ENCODE results near the gene HDHD3.

HDHD3 gene

DNA sequence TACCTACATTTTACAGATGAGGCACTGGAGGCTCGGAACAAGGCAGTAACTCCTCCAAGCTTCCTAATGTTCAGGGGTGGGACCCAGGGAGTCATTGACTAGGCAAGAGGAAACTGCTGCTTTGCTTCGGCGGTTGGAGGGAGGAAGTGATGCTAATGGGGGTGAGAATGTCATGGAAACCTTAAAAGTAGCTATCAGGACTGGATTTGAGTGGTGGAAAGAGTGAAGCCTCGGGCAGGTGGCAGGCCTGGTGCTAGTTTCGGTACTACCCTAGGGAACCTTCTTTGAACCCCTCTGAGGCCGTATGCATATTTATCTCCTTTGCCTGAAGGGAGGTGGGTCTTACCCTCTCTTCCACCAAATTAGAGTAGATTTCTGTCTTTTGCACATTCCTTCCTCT, 25.8 kb downstream of the HDHD3 start:
- Histone ChIP-seq H3K4me3 (IDR thresholded peaks at IDR 0.05; ENCODE audit: insufficient read depth, low read depth, low read length) (no peak overlapping the region), H3K79me2 (ENCODE audit: insufficient read depth, low read depth) (no peaks in the 10 kb centered on the region), H3K9ac (peak overlapping the region; percentile 36; the same call in 1 of the 2 replicates), H3K27me3 (ENCODE audit: insufficient read depth, low read depth) (no peaks in the 10 kb centered on the region), H2AFZ (ENCODE audit: low read depth) (peak overlapping the region; percentile 70; the same call in 1 of the 2 replicates), H3K4me1 (ENCODE audit: low read depth, poor library complexity, severe bottlenecking) (peaks cover 33% of the 10 kb centered on the region), H4K20me1 (ENCODE audit: insufficient read depth) (no peaks in the 10 kb centered on the region), H3K36me3 (ENCODE audit: insufficient read depth) (no peaks in the 10 kb centered on the region), H3K27ac (peak overlapping the region; percentile 56), H3K4me2 (peak overlapping the region; percentile 96)
- TF ChIP-seq, protein P1, sequence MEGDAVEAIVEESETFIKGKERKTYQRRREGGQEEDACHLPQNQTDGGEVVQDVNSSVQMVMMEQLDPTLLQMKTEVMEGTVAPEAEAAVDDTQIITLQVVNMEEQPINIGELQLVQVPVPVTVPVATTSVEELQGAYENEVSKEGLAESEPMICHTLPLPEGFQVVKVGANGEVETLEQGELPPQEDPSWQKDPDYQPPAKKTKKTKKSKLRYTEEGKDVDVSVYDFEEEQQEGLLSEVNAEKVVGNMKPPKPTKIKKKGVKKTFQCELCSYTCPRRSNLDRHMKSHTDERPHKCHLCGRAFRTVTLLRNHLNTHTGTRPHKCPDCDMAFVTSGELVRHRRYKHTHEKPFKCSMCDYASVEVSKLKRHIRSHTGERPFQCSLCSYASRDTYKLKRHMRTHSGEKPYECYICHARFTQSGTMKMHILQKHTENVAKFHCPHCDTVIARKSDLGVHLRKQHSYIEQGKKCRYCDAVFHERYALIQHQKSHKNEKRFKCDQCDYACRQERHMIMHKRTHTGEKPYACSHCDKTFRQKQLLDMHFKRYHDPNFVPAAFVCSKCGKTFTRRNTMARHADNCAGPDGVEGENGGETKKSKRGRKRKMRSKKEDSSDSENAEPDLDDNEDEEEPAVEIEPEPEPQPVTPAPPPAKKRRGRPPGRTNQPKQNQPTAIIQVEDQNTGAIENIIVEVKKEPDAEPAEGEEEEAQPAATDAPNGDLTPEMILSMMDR (conservative IDR thresholded peaks at IDR 0.05; ENCODE audit: low read depth, low read length): no peak

GRCh38 chr9:113350107-113350661, 26.6 kb downstream of the HDHD3 start:
- Histone ChIP-seq H3K27ac (peak overlapping the region; percentile 56), H3K79me2 (ENCODE audit: insufficient read depth, low read depth) (no peaks in the 10 kb centered on the region), H3K9ac (peak overlapping the region; percentile 36; the same call in 1 of the 2 replicates), H3K27me3 (ENCODE audit: insufficient read depth, low read depth) (no peaks in the 10 kb centered on the region), H3K4me1 (ENCODE audit: low read depth, poor library complexity, severe bottlenecking) (peaks cover 33% of the 10 kb centered on the region), H3K4me3 (IDR thresholded peaks at IDR 0.05; ENCODE audit: insufficient read depth, low read depth, low read length) (no peak overlapping the region), H4K20me1 (ENCODE audit: insufficient read depth) (no peaks in the 10 kb centered on the region), H2AFZ (ENCODE audit: low read depth) (peak overlapping the region; percentile 70; the same call in 1 of the 2 replicates), H3K36me3 (ENCODE audit: insufficient read depth) (no peaks in the 10 kb centered on the region), H3K4me2 (peak overlapping the region; percentile 96)
- TF ChIP-seq, protein P1 (conservative IDR thresholded peaks at IDR 0.05; ENCODE audit: low read depth, low read length): no peak

- TF ChIP-seq, protein P1 (conservative IDR thresholded peaks at IDR 0.05; ENCODE audit: low read depth, low read length): no peak
- H3K36me3 ChIP-seq (ENCODE audit: insufficient read depth): no peaks in the 10 kb centered on the region
- peaks cover 33% of the 10 kb centered on the region for H3K4me1 ChIP-seq (ENCODE audit: low read depth, poor library complexity, severe bottlenecking)
- H3K4me3 ChIP-seq (IDR thresholded peaks at IDR 0.05; ENCODE audit: insufficient read depth, low read depth, low read length): no peak within 1 kb of the TSS
- peak within 1 kb of the TSS; percentile 36; the same call in 1 of the 2 replicates for H3K9ac ChIP-seq
- H3K27me3 ChIP-seq (ENCODE audit: insufficient read depth, low read depth): no peaks in the 10 kb centered on the region
- H3K4me2 ChIP-seq: peak within 1 kb of the TSS; percentile 96
- peak within 1 kb of the TSS; percentile 70 for H2AFZ ChIP-seq (ENCODE audit: low read depth)
- peak within 1 kb of the TSS; percentile 56 for H3K27ac ChIP-seq
- H3K79me2 ChIP-seq (ENCODE audit: insufficient read depth, low read depth): no peaks in the 10 kb centered on the region
- no peaks in the 10 kb centered on the region for H4K20me1 ChIP-seq (ENCODE audit: insufficient read depth)
Observed at GRCh38 chr9:113349445-113350094, 27.2 kb downstream of the HDHD3 start, which contains the start of gene BSPRY. Gene BSPRY, plus strand, starts transcription at chr9:113349541. Its CDS starts 39 bp downstream, at chr9:113349580.

DNA sequence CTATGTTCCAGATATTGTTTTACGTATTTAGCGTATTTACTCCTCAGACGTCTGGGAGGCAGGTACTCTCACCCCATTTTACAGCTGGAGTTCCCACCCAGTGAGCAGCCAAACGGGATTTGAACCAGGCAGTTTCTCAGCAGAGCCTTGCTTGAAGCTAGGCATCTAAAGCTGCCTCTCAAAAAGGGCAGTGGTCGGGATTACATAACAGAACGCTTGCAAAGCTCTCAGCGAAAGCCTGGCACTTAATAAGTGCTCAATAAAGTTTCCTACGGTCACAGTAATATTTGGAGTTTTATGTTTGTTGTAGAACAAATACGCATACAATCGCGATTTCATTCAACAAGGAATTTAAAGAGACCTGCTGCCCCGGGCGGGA, 27.7 kb downstream of the HDHD3 start:
- Histone ChIP-seq H2AFZ (ENCODE audit: low read depth) (no peak overlapping the region), H3K4me3 (IDR thresholded peaks at IDR 0.05; ENCODE audit: insufficient read depth, low read depth, low read length) (no peak overlapping the region), H3K36me3 (ENCODE audit: insufficient read depth) (no peaks in the 10 kb centered on the region), H3K9ac (no peak overlapping the region), H3K4me1 (ENCODE audit: low read depth, poor library complexity, severe bottlenecking) (peaks cover 35% of the 10 kb centered on the region), H3K27ac (no peak overlapping the region), H4K20me1 (ENCODE audit: insufficient read depth) (no peaks in the 10 kb centered on the region), H3K4me2 (no peak overlapping the region), H3K27me3 (ENCODE audit: insufficient read depth, low read depth) (no peaks in the 10 kb centered on the region), H3K79me2 (ENCODE audit: insufficient read depth, low read depth) (no peaks in the 10 kb centered on the region)
- TF ChIP-seq, protein P1 (conservative IDR thresholded peaks at IDR 0.05; ENCODE audit: low read depth, low read length): no peak

Measured in KMS-11 (cell line).